Esophagus (tissue), 2 donors: ENCODE measurements around the gene BEAN1. TPM values are rescaled to one million over a fixed set of nuclear protein-coding genes. Genes with fewer than 3 reads are reported as not detected.

Experiments used
- H3K27ac ChIP-seq, 2 donors: one replicate each; pipeline ENCODE4 v1.5.1; 2013; ENCODE audit warnings: low read depth in 2 of 2, mild to moderate bottlenecking in 2 of 2, inconsistent platforms in 1 of 2, low read length in 1 of 2, moderate library complexity in 1 of 2
- H3K27me3 ChIP-seq, 2 donors: one replicate each; pipeline ENCODE4 v1.6.1; 2013; ENCODE audit warnings: low read length in 2 of 2, control low read depth in 1 of 2, mild to moderate bottlenecking in 1 of 2; ENCODE audit not compliant: insufficient read depth in 2 of 2, control insufficient read depth in 1 of 2
- H3K36me3 ChIP-seq, 2 donors: one replicate each; pipeline ENCODE4 v1.6.1; 2013; ENCODE audit warnings: low read length in 1 of 2; ENCODE audit not compliant: control insufficient read depth in 2 of 2, insufficient read depth in 2 of 2
- H3K4me1 ChIP-seq, 2 donors: one replicate each; pipeline ENCODE4 v1.6.1; 2013; ENCODE audit warnings: low read length in 1 of 2; ENCODE audit not compliant: control insufficient read depth in 2 of 2, insufficient read depth in 2 of 2
- H3K4me3 ChIP-seq, 2 donors: one replicate each; pipeline ENCODE4 v1.5.1; 2013; ENCODE audit warnings: low read length in 2 of 2, mild to moderate bottlenecking in 2 of 2, low read depth in 1 of 2, moderate library complexity in 1 of 2
- H3K9me3 ChIP-seq, 2 donors: one replicate each; pipeline ENCODE4 v1.6.1; 2013; ENCODE audit warnings: mild to moderate bottlenecking in 2 of 2, low read depth in 1 of 2, low read length in 1 of 2, moderate library complexity in 1 of 2; ENCODE audit not compliant: control insufficient read depth in 2 of 2, insufficient read depth in 1 of 2
- WGBS, 2 donors: extraction: QIAGEN DNeasy Blood & Tissue Kit; methylation state at CpG; one replicate each; pipeline ENCODE4 v1.1.7; 2013; 5-methylcytosine and 5-hydroxymethylcytosine counted together
- polyA plus RNA-seq, 2 donors: library from polyadenylated mRNA; stranded (reverse); fragments of 200-250 nt; gene quantifications; one replicate each; pipeline ENCODE4 v1.2.3, GENCODE V29; 2013
- donor health status: healthy with polysubstance abuse.
- donor health status: Bipolar disorder and iron deficiency.

The BEAN1 gene
- polyA plus RNA-seq, 2 donors = 0.40 to 0.73 TPM

GRCh38 chr16:66428682-66429251, 1.7 kb downstream of the BEAN1 start:
- WGBS, 2 donors = 42 to 44% methylated on average over 11 of the region's 11 CpGs
- peaks cover 3 to 10% of the 10 kb centered on the region in 2 donors for H3K4me1 ChIP-seq
- H3K36me3 ChIP-seq = no peaks in the 10 kb centered on the region
- peaks cover 0 to 3% of the 10 kb centered on the region in 2 donors for H3K9me3 ChIP-seq
- H3K27ac ChIP-seq = no peak overlapping the region
- no peak overlapping the region for H3K4me3 ChIP-seq
- peaks cover 0 to 9% of the 10 kb centered on the region in 2 donors for H3K27me3 ChIP-seq

GRCh38 chr16:66429290-66429962, 2.3 kb downstream of the BEAN1 start:
- 35 to 52% methylated on average over 9 of the region's 9 CpGs for WGBS, 2 donors
- H3K27me3 ChIP-seq = peaks cover 0 to 9% of the 10 kb centered on the region in 2 donors
- no peaks in the 10 kb centered on the region for H3K36me3 ChIP-seq
- H3K9me3 ChIP-seq = peaks cover 0 to 3% of the 10 kb centered on the region in 2 donors
- no peak overlapping the region for H3K4me3 ChIP-seq
- H3K27ac ChIP-seq = no peak overlapping the region
- peaks cover 3 to 11% of the 10 kb centered on the region in 2 donors for H3K4me1 ChIP-seq

GRCh38 chr16:66430214-66430613, 3.1 kb downstream of the BEAN1 start:
- Histone ChIP-seq H3K27ac (no peak overlapping the region), H3K36me3 (no peaks in the 10 kb centered on the region), H3K27me3 (peaks cover 0 to 9% of the 10 kb centered on the region in 2 donors), H3K4me3 (no peak overlapping the region), H3K9me3 (peaks cover 0 to 5% of the 10 kb centered on the region in 2 donors), H3K4me1 (peaks cover 3 to 11% of the 10 kb centered on the region in 2 donors)
- 60 to 62% methylated on average over 3 of the region's 3 CpGs for WGBS, 2 donors

GRCh38 chr16:66431760-66432159, 4.7 kb downstream of the BEAN1 start:
- 77 to 84% methylated on average over 8 of the region's 8 CpGs for WGBS, 2 donors
- peaks cover 3 to 7% of the 10 kb centered on the region in 2 donors for H3K4me1 ChIP-seq
- no peak overlapping the region for H3K4me3 ChIP-seq
- peaks cover 0 to 2% of the 10 kb centered on the region in 2 donors for H3K9me3 ChIP-seq
- no peaks in the 10 kb centered on the region for H3K36me3 ChIP-seq
- no peaks in the 10 kb centered on the region for H3K27me3 ChIP-seq
- H3K27ac ChIP-seq = no peak overlapping the region

- 82 to 86% methylated on average over 5 of the region's 5 CpGs for WGBS, 2 donors
- no peak overlapping the region for H3K4me3 ChIP-seq
- no peak overlapping the region for H3K27ac ChIP-seq
- H3K27me3 ChIP-seq = no peaks in the 10 kb centered on the region
- H3K36me3 ChIP-seq = no peaks in the 10 kb centered on the region
- H3K9me3 ChIP-seq = peaks cover 0 to 2% of the 10 kb centered on the region in 2 donors
- peaks cover 3 to 6% of the 10 kb centered on the region in 2 donors for H3K4me1 ChIP-seq
Observed at GRCh38 chr16:66432429-66432828, 5.3 kb downstream of the BEAN1 start.

GRCh38 chr16:66434619-66435430, 7.7 kb downstream of the BEAN1 start:
- Histone ChIP-seq H3K27me3 (no peaks in the 10 kb centered on the region), H3K27ac (no peak overlapping the region), H3K9me3 (peaks cover 0 to 2% of the 10 kb centered on the region in 2 donors), H3K4me3 (no peak overlapping the region), H3K36me3 (no peaks in the 10 kb centered on the region), H3K4me1 (peaks cover 0 to 3% of the 10 kb centered on the region in 2 donors)
- 80 to 84% methylated on average over 9 of the region's 9 CpGs for WGBS, 2 donors

- H3K27me3 ChIP-seq = no peaks in the 10 kb centered on the region
- no peak overlapping the region for H3K4me3 ChIP-seq
- H3K9me3 ChIP-seq = peaks cover 0 to 2% of the 10 kb centered on the region in 2 donors
- H3K27ac ChIP-seq = no peak overlapping the region
- H3K36me3 ChIP-seq = no peaks in the 10 kb centered on the region
- H3K4me1 ChIP-seq = peaks cover 0 to 3% of the 10 kb centered on the region in 2 donors
- 92 to 95% methylated on average over 1 of the region's 1 CpG for WGBS, 2 donors
Observed at GRCh38 chr16:66435896-66436295, 8.8 kb downstream of the BEAN1 start.

- no peak overlapping the region for H3K27ac ChIP-seq
- H3K9me3 ChIP-seq = peaks cover 0 to 2% of the 10 kb centered on the region in 2 donors
- peaks cover 0 to 3% of the 10 kb centered on the region in 2 donors for H3K4me1 ChIP-seq
- WGBS, 2 donors = 77 to 79% methylated on average over 15 of the region's 15 CpGs
- H3K4me3 ChIP-seq = no peak overlapping the region
- no peaks in the 10 kb centered on the region for H3K36me3 ChIP-seq
- H3K27me3 ChIP-seq = no peaks in the 10 kb centered on the region
Observed at GRCh38 chr16:66437391-66437945, 10.4 kb downstream of the BEAN1 start.

GRCh38 chr16:66438536-66438935, 11.4 kb downstream of the BEAN1 start:
- no peaks in the 10 kb centered on the region for H3K27me3 ChIP-seq

More at GRCh38 chr16:66438536-66438935, 11.4 kb downstream of the BEAN1 start:
- 78 to 86% methylated on average over 8 of the region's 8 CpGs for WGBS, 2 donors
- no peak overlapping the region for H3K4me3 ChIP-seq
- peaks cover 0 to 2% of the 10 kb centered on the region in 2 donors for H3K9me3 ChIP-seq
- H3K27ac ChIP-seq = no peak overlapping the region
- peaks cover 0 to 3% of the 10 kb centered on the region in 2 donors for H3K4me1 ChIP-seq
- H3K36me3 ChIP-seq = no peaks in the 10 kb centered on the region
